Skin epidermis (tissue), 12 donors: ENCODE results near the gene SSC4D.
A peak's percentile ranks its signal among the peaks of the same experiment; 100 is the strongest.
"Not testable (repeated sequence)": the region's sequence is repeated elsewhere in the genome, so short reads cannot be mapped to it uniquely, and the experiment has no call there.

Experiments used
- H3K27ac ChIP-seq, 21 experiments: fragments of 200-600 bp; sonication (generic) in 11 of 21; one replicate each; pipeline ENCODE4 v1.5.0; 2020; ENCODE audit warnings: mild to moderate bottlenecking in 3 of 21, inconsistent platforms in 2 of 21, moderate library complexity in 2 of 21
- H3K4me3 ChIP-seq, 7 experiments: fragments of 200-600 bp; sonication (generic) in 2 of 7; one replicate each; pipeline ENCODE4 v1.5.0; 2020; ENCODE audit warnings: inconsistent platforms in 2 of 7, mild to moderate bottlenecking in 2 of 7, moderate library complexity in 1 of 7

SSC4D gene

DNA sequence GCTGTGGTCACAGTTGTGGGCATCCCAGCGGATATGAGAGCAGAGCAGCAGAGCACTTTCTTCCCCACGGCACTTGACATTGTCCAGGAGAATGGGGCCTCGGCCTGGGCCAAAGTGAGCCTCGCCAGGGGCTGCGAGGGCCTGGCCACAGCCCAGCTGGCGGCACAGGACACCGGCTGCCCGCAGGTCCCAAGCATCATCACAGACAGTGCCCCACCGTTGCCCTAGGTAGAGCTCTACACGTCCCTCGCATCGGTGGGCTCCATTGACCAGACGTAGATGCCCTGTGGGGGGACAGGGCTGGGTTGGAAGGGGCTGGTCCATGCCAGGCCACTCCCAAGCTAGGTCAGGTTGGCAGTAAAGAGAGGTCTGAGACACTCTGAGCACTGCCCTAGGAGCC, 19.4 kb downstream of the SSC4D start:
- Histone ChIP-seq H3K27ac (peak overlapping the region in 2 of 21 experiments; percentile 33 to 70), H3K4me3 (no peak overlapping the region)

GRCh38 chr7:76387789-76388188, 21.7 kb downstream of the SSC4D start:
- not testable (repeated sequence) for H3K4me3 ChIP-seq, H3K27ac ChIP-seq

GRCh38 chr7:76386691-76387260, 22.7 kb downstream of the SSC4D start:
- H3K27ac ChIP-seq = no peak overlapping the region

GRCh38 chr7:76383089-76383944, 26.2 kb downstream of the SSC4D start:
- Histone ChIP-seq H3K4me3 (no peak overlapping the region), H3K27ac (no peak overlapping the region)

More at GRCh38 chr7:76386691-76387260, 22.7 kb downstream of the SSC4D start:
- no peak overlapping the region for H3K4me3 ChIP-seq

DNA sequence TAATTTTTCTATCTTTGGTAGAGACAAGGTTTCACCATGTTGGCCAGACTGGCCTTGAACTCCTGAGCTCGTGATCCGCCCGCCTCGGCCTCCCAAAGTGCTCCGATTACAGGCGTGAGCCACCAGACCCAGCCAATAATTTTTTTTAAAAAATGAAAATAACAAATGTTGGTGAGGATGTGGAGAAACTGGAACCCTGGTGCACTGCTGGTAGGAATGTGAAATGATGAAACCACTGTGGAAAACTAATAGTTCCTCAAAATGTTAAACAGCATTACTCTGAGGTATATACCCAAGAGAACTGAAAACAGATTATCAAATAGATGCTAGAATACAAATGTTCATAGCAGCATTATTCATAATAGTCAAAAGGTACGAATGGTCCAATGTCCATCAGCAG, 27.7 kb downstream of the SSC4D start:
- Histone ChIP-seq H3K27ac (no peak overlapping the region), H3K4me3 (no peak overlapping the region)

DNA sequence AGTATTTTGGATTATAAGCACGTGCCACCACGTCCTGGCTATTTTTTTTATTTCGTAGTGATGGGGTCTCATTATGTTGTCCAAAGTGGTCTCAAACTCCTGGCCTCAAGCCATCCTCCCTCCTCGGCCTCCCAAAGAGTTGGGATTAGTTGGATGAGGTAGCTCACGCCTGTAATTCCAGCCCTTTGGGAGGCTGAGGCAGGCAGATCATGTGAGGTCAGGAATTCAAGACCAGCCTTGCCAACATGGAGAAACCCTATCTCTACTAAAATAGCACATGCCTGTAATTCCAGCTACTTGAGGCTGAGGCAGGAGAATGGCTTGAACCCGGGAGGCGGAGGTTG, 28.9 kb downstream of the SSC4D start:
- Histone ChIP-seq H3K27ac (peak overlapping the region; percentile 48 to 96 (median 87)), H3K4me3 (peak overlapping the region in 4 of 7 experiments; percentile 26 to 46 (median 36))

DNA sequence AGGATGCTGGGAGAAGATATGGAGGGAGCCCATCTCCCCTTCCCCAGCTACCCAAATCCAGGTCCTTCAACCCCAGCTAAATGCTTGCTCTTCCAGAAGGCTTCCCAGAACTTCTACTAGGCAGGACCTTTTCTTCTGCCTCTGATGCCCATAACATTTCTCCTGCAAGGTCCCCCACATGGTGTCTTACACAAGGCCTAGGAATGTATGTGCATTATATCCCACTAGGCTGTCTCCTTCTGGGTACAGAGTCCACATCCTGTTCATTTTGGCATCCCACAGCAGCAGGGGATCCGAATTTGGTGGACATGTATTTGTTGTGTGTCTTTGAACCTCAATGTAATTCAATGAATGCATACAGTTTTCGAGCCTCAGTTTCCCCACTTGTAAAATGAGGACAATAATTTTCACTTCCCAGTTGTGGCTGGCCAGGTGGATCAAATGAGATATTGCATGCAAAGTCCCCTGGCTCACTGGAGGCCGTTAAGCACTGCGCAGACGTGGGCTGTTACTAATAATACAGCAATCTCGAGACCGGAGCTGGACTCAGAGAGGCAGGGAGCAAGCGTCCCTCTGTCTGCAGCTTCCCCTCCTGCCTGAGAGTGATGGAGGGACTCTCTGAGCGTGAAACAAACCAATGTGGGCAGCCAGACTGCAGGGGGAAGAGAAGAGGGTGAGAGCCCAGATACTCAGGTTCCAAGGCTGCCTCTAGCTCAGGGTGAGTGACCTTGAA, 32.1 kb downstream of the SSC4D start:
- Histone ChIP-seq H3K4me3 (no peak overlapping the region), H3K27ac (peak overlapping the region in 2 of 21 experiments; percentile 4 to 49)

DNA sequence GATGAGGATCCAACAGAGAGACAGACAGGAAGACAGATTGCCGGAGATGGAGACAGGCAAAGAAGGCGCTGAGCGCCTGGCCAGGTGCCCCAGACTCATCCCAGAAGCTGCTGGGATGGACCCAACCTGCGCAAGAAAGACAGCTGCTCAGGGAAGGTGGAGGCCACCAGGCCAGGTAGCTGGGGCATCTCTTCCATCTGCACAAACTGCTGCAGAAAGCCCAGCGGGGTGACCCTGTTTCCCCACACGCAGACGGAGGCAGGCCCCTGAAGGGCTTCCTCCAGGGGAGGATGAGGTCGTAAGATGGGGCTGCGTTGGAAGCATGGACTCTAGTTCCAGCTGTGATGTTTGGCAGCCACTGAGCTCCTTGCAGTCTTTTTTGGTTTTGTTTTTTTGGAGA, 34.2 kb downstream of the SSC4D start:
- H3K27ac ChIP-seq = no peak overlapping the region
- H3K4me3 ChIP-seq = no peak overlapping the region

GRCh38 chr7:76372984-76373833, 36.3 kb downstream of the SSC4D start:
- peak overlapping the region in 2 of 21 experiments; percentile 34 to 46 for H3K27ac ChIP-seq
- no peak overlapping the region for H3K4me3 ChIP-seq

DNA sequence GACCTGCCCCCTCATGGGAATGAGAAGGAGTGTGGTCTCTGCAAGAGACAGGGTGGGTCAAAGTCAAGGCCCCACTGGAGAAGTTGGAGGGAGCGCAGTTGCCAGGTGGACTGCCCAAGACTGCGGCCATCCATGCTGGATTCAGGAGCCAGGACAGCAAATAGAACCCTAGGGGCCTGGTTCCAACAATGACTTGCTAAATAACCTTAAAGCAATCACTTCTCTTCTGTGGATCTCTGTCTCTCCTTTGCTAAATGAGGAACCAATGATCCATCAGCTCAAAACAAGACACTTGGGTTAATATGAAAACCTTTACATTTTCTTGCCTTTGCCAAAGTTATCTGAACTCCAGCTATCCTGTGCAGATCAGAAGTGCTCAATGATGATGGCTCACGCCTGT, 38.1 kb downstream of the SSC4D start:
- no peak overlapping the region for H3K4me3 ChIP-seq
- no peak overlapping the region for H3K27ac ChIP-seq

DNA sequence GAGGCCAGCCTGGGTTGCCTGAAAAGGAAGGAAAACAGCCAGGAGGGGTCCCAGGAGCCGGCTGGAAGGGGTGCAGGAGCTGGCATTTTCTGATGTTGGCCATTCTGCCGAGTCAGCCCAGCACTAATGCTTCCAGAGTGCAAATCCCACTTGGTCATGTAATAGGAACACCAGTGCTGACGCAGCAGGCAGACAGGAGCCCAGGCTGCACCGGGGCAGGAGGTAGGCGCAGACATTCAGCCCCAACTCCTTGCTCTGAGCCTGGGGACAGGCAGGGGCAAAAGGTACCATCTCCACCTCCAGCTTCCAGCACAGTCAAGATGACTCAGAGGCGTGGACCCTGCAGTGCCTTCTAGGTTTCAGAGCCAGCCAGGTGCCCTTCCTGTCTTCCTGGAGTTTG, 40.5 kb downstream of the SSC4D start:
- Histone ChIP-seq H3K27ac (no peak overlapping the region), H3K4me3 (no peak overlapping the region)

DNA sequence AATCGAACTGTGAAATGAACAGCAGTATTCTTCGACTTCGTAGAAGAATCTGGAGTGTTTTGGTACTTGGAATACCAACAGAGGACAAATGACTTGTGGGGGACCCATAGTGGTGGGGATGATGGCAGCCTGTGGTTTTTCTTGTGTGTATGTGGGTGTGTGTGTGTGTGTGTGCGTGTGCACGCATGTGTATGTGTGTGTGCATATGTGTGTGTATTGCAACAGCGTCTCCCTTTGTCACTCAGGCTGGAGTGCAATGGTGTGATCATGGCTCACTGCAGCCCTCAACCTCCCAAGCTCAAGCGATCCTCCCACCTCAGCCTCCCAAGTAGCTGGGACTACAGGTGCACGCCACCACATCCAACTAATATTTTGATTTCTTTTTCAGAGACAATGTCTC, 41.3 kb downstream of the SSC4D start:
- no peak overlapping the region for H3K4me3 ChIP-seq
- H3K27ac ChIP-seq = no peak overlapping the region

DNA sequence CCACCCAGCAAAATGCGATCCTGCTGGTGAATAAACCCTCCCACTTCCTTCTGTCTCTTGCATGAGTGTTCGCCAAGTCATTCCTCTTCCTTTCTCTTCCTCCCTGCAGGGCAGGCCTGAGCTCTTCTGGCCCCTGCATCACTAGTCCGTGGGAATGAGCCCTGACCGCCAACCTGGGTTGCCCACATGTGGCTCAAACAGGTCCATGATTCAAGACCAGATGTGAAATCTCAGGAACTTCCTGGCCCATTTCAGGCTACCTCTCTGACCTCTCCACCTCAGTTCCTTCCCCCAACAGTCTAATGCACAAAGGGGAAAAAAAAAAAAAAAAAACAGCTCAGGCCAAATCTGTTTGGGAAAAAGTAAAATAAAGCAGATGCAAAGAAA, 45.3 kb downstream of the SSC4D start:
- H3K27ac ChIP-seq = peak overlapping the region; percentile 35 to 91 (median 80)
- H3K4me3 ChIP-seq = peak overlapping the region in 1 of 7 experiments; percentile 5

- peak overlapping the region in 20 of 21 experiments; percentile 35 to 91 (median 82) for H3K27ac ChIP-seq
- H3K4me3 ChIP-seq = not testable (repeated sequence)
Measured at GRCh38 chr7:76363754-76364153, 45.7 kb downstream of the SSC4D start.

GRCh38 chr7:76359978-76360638, 49.4 kb downstream of the SSC4D start:
- peak overlapping the region in 1 of 7 experiments; percentile 83 for H3K4me3 ChIP-seq

DNA sequence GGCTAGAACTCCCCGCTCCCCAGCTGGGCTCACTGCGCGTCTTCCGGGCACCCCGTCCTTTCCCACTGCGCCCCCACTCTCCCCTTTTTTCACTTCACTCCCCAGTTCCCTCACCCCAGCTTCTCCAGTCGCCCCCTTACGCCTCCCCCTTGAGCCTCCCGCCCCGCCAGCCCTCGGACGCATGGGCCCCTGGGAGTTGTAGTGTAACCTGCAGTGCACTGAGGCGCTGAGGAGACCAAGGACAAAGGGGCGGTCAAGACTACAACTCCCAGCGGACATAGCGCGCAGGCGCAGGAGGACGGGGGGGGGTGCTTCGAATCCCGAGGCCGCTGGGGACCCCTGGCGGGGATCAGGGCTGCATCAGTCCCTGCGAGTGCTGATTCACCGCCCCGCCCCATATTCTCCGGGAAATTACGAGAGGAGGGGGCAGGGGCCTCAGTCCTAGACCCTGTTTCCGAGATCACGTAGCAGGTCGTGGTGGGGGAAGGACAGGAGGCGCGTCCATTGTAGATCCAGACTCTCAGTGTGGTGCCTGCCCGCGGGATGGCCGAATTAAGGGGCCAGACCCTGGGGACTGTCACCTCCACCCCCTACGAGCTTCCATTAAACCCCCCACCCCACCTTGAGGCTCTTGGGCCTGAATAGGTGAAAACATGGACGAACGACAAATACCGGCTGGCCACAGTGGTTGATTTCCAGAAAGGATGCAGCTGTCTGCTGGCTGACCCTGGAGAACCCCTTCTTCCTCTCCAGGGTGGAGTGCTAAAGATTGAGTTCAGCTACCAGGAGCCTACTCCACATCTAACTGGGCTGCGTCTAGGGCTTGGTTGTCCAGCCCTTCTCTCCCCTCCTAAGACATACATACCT, 50.2 kb downstream of the SSC4D start:
- Histone ChIP-seq H3K27ac (peak overlapping the region; percentile 95 to 100 (median 99)), H3K4me3 (peak overlapping the region; percentile 70 to 100 (median 89))

More at GRCh38 chr7:76359978-76360638, 49.4 kb downstream of the SSC4D start:
- peak overlapping the region in 20 of 21 experiments; percentile 95 to 100 (median 99) for H3K27ac ChIP-seq

GRCh38 chr7:76358481-76359110, 50.9 kb downstream of the SSC4D start, which contains the start of gene YWHAG:
Gene YWHAG, minus strand, starts transcription at chr7:76358991. Its CDS starts 183 bp downstream, at chr7:76358808.
- Histone ChIP-seq H3K4me3 (peak within 1 kb of the TSS; percentile 70 to 100 (median 89)), H3K27ac (peak within 1 kb of the TSS; percentile 95 to 100 (median 99))
